ENCODE results near the gene PCDHA6.

DNA sequence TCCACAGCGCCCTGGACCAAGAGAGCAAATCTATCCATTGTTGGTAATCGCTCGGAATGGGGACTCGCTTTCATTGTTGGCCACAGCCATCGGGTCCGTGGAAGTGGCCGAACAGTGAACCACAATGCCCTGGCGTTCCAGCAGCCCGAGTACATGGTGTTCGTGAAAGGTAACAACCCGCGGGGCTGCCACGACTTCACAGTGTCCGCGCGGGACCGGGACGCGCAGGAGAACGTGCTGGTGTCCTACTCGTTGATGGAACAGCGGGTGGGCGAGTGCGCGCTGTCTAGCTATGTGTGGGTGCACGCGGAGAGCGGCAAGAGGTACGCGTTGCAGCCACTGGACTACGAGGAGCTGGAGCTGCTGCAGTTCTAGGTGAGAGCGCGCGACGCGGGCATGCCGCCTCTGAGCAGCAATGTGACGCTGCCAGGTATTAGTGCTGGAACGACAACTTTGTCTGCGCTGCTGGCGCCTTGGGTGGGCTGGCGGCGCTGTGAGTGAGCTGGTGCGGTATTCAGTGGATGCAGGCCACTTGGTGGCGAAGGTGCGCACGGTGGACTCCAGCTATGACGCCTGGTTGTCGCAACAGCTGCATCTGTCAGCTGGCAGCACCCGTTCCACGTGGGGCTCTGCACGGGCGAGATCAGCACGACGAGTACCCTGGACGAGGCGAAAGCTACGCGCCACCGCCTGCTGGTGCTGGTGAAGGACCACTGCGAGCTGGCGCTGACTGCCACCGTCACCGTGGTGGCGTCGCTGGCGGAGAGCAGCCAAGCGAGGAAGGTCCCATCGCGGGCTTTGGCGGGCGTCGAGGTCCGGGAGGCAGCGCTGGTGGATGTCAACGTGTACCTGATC, 34.9 kb downstream of the PCDHA6 start:
- TF ChIP-seq, protein P1, sequence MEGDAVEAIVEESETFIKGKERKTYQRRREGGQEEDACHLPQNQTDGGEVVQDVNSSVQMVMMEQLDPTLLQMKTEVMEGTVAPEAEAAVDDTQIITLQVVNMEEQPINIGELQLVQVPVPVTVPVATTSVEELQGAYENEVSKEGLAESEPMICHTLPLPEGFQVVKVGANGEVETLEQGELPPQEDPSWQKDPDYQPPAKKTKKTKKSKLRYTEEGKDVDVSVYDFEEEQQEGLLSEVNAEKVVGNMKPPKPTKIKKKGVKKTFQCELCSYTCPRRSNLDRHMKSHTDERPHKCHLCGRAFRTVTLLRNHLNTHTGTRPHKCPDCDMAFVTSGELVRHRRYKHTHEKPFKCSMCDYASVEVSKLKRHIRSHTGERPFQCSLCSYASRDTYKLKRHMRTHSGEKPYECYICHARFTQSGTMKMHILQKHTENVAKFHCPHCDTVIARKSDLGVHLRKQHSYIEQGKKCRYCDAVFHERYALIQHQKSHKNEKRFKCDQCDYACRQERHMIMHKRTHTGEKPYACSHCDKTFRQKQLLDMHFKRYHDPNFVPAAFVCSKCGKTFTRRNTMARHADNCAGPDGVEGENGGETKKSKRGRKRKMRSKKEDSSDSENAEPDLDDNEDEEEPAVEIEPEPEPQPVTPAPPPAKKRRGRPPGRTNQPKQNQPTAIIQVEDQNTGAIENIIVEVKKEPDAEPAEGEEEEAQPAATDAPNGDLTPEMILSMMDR (conservative IDR thresholded peaks at IDR 0.05; ENCODE audit: low read length) = no peak
- no peak for TF ChIP-seq EZH2phosphoT487 (IDR thresholded peaks at IDR 0.05; ENCODE audit: borderline replicate concordance)
